HG02623 (cell line): ENCODE measurements around the gene TMPRSS13.
"Not testable (repeated sequence)": the region's sequence is repeated elsewhere in the genome, so short reads cannot be mapped to it uniquely, and the experiment has no call there.

Source experiments
- ATAC-seq: cut with Tn5 transposase; IDR thresholded peaks from one replicate; pipeline ENCODE4 v1.9.1; 2021; ENCODE audit warnings: moderate library complexity; ENCODE audit not compliant: unreplicated experiment

The TMPRSS13 gene

GRCh38 chr11:117929142-117929915 lies at the start of gene TMPRSS13:
TMPRSS13 (minus strand) TSS chr11:117929402; CDS start chr11:117929307, 95 bp downstream.
- ATAC-seq: no peak

- ATAC-seq: no peak
Measured at GRCh38 chr11:117978991-117979390, 49.8 kb upstream of the TMPRSS13 start.

- ATAC-seq: not testable (repeated sequence)
Measured at GRCh38 chr11:117978291-117978910, 49.2 kb upstream of the TMPRSS13 start.

GRCh38 chr11:117977612-117978264 lies 48.5 kb upstream of the TMPRSS13 start:
- not testable (repeated sequence) for ATAC-seq

DNA sequence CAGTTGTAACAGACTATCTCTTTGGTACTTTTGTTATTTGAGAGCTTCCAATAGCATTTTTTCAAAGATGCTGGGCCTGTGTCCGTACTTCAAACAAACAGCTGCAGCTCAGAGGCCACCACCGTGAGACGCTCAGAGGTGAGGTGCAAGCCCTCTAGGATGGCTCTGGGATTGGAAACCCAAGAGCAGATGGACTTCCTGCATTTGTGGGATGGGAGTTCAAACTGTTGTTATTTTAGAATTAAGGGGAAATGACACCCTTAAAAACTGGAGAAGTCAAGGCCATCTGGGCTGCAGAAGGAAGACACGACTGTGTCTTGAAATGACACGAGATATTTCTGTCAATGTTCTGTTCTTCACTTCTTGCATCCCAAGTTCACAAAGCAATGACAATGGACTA lies 47.8 kb upstream of the TMPRSS13 start:
- ATAC-seq: no peak

DNA sequence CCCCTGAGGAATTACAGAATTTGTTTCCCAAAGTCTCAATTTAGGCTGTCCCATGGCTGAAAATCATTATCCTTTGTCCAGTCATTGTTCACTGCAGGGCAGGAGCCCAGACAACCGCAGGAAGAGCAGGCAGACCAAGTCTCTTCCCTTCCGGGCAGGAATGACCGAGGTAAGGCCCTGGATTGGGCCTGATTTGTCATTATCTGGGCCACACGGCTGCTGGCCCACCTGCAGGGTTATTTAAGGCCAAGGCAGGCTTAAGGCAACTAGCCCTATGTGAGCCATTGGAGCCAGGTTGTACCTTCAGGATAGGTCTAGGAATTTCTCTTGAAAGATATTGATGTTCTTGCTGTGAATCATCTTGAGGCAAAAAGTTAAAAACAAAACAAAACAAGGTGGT lies 47.2 kb upstream of the TMPRSS13 start:
- no peak for ATAC-seq

- ATAC-seq: no peak
Measured at GRCh38 chr11:117973503-117973860, 44.3 kb upstream of the TMPRSS13 start.

DNA sequence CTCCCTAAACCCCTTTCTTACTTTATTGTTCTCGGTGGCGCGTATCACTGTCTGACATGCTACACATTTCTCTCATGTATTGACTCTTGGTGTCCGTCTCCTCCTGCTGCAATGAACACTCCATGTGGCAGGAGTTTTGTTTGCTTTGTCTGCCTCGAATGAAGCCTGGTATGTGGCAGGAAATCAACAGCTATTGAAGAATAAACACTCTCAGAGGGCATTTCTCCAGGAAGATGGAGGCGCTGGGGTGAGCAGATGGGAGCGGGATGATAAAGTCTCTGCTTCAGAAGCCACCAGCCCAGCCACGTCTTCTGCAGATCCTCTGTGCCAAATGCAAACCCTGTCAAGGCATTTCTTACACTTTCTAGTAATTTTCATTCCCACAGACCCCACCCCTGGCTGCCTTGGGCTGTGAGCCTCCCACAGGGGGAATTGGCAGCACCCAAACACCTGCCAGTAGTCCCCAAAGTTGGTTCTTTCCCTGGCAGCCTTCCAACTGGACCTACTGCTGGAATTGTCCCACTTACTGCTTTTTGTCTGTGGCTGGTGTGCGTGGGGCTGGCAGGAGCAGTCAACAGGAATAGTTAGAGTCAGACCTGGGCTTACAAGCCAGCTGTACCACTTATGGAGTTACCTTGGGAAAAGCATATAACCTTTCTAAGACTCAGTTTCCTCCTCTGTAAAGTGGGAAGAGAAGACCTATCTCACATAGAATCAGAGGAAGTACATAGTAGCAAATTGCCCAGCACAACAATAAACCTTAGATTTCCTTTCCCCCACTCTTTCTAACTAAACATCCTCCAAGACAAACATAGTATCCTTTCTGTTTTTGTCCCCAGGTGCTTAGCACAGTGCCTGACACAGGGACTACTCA lies 43.7 kb upstream of the TMPRSS13 start:
- no peak for ATAC-seq

GRCh38 chr11:117972044-117972443 lies 42.8 kb upstream of the TMPRSS13 start:
- ATAC-seq: no peak

DNA sequence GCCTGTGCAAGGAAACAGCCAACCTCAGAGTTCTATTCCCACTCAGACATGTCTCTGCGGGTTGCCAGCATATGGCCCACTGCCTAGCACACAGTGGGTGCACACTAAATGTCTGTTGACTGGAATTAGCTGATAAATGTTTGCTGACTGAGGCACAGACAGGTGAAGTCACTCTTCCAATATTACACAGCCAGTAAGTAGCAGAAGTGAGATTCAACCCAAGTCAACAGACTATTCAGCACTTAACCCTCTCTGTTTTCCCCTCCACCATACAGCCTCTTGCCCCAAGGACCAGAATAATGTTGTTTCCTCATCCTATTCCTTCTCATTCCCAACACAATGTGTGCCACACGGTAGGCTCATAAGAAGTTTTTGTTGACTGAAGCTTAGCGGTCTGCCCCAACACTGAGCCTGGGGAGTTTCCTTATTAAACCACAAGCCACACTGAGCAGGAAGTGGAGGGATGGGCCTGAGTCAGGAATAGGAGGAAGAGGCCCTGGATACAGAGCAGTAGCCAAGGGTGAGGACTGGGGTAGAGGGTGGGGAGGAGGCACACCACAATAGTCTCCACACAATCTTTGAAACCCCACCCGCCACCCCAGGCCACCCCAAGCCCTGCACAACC lies 41.3 kb upstream of the TMPRSS13 start:
- ATAC-seq: no peak

GRCh38 chr11:117969160-117969991 lies 40.2 kb upstream of the TMPRSS13 start:
- no peak for ATAC-seq

GRCh38 chr11:117966908-117967307 lies 37.7 kb upstream of the TMPRSS13 start:
- no peak for ATAC-seq

DNA sequence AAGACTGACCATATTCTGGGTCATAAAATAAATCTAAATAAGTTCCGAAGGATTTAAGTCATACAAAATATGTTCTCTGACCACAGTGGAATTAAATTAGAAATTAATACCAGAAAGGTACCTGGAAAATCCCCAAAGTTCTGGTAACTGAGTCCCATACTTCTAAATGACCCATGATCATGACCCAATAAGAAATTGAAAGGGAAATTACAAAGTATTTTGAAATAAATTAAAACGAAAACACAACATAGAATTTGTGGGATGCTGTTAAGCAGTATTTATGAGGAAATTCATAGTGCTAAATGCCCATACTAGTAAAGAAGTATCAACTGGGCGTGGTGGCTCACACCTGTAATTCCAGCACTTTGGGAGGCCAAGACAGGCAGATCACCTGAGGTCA lies 33.6 kb upstream of the TMPRSS13 start:
- ATAC-seq: no peak

DNA sequence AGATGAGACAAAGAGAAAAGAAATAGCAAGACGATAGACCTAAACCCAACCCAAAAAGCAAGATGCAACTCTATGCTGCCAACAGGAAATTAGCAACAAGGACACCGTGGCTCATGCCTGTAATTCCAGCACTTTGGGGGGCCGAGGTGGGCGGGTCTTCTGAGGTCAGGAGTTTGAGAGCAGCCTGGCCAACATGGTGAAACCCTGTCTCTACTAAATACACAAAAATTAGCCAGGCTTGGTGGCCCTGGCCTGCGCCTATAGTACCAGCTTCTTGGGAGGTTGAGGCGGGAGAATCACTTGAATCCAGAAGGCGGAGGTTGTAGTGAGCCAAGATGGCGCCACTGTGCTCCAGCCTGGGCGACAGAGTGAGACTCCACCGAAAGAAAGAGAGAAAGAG lies 32.7 kb upstream of the TMPRSS13 start:
- ATAC-seq: no peak

GRCh38 chr11:117960406-117960805 lies 31.2 kb upstream of the TMPRSS13 start:
- ATAC-seq: no peak

DNA sequence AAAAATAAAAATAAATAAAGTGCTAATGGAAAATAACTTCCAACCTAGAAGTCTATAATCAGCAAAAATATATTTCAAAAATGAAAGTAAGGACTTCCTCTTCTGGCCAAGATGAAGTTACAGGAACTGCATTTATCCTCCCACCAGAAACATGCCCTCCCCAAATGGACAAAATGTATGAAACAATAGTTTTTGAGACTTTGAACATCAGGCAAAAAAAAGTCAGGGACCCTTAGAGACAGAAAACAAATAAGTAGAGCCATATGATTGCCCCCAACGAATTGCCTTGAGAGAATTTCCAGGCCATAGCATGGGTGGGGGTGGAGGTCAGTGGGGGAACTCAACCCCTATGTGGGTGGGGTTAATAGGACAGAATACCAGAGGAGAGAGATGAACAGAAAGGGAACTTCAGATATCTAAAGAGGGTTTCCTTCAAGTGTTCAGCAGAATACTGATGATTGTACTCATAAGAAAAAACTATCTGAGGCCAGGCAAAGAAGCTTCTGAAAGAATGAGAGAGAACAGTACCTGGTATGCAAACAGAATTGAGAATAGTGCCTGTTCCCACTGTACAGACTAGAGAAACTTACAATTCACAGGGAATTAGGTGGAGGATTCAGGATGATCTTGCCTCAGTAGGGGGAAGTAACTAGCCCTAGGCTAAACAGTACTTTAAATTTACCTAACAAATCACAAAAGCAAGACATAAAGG lies 30.4 kb upstream of the TMPRSS13 start:
- ATAC-seq: no peak

GRCh38 chr11:117958949-117959348 lies 29.7 kb upstream of the TMPRSS13 start:
- no peak for ATAC-seq

DNA sequence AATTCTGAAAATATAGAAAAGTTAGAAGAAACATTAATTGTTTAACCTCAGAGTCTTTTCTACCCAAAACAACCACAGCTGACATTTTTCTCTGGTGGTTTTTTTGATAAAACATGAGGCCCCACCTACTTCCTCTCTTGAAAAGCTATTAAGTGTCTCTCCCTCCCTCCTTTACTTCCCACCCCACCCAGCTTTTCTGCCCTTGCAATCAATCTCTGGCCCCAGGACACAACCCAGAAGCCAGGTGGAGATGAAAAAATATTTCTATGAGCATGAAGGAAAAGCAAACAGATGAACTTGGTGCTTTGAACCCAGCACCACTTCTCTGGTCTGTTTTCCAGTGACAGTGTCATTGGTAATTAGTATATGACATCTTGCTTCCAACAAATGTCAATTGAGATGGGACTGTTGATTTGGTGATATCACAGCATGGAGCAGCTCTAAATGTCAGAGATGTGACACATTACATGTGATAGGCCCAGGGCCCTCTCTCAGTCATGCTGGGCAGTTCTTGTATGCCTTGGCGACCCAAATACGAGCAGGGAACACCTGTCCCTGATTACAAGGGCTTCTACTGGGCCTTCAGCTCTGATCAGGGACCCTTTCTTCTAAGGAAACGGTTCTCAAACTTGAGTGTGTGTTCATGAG lies 23.9 kb upstream of the TMPRSS13 start:
- no peak for ATAC-seq
